ENCODE measurements around the gene GAP43.

Gene GAP43

GRCh38 chr3:115623044-115623868 lies at the start of gene GAP43:
Gene GAP43, plus strand, starts transcription at chr3:115623510. Its CDS starts 180 bp downstream, at chr3:115623690.
- DNase-seq: no peak

- DNase-seq: no peak
Measured at GRCh38 chr3:115576325-115576875, 46.9 kb upstream of the GAP43 start.

- DNase-seq: no peak
Measured at GRCh38 chr3:115577000-115577399, 46.3 kb upstream of the GAP43 start.

GRCh38 chr3:115578331-115578730 lies 45.0 kb upstream of the GAP43 start:
- DNase-seq: no peak

GRCh38 chr3:115580566-115580965 lies 42.7 kb upstream of the GAP43 start:
- DNase-seq: no peak

GRCh38 chr3:115581362-115582135 lies 41.8 kb upstream of the GAP43 start:
- no peak for DNase-seq

- DNase-seq: no peak
Measured at GRCh38 chr3:115588201-115589115, 34.9 kb upstream of the GAP43 start.

- no peak for DNase-seq
Measured at GRCh38 chr3:115590873-115591272, 32.4 kb upstream of the GAP43 start.

- no peak for DNase-seq
Measured at GRCh38 chr3:115595611-115596275, 27.6 kb upstream of the GAP43 start.

GRCh38 chr3:115598216-115598615 lies 25.1 kb upstream of the GAP43 start:
- DNase-seq: no peak

GRCh38 chr3:115602194-115602593 lies 21.1 kb upstream of the GAP43 start:
- no peak for DNase-seq

GRCh38 chr3:115611630-115612029 lies 11.7 kb upstream of the GAP43 start:
- no peak for DNase-seq

GRCh38 chr3:115615001-115615814 lies 8.1 kb upstream of the GAP43 start:
- no peak for DNase-seq

- DNase-seq: no peak
Measured at GRCh38 chr3:115616461-115616860, 6.8 kb upstream of the GAP43 start.

GRCh38 chr3:115617591-115617990 lies 5.7 kb upstream of the GAP43 start:
- DNase-seq: no peak

- no peak for DNase-seq
Measured at GRCh38 chr3:115624029-115624741, 875 bp downstream of the GAP43 start.

GRCh38 chr3:115624901-115625300 lies 1.6 kb downstream of the GAP43 start:
- no peak for DNase-seq

GRCh38 chr3:115626006-115626409 lies 2.7 kb downstream of the GAP43 start:
- DNase-seq: no peak

- DNase-seq: no peak
Measured at GRCh38 chr3:115626721-115627120, 3.4 kb downstream of the GAP43 start.

Measured in activated CD4-positive, CD25-positive, alpha-beta regulatory T cell (primary cell).